ENCODE measurements around the gene ZNF106.

DNA sequence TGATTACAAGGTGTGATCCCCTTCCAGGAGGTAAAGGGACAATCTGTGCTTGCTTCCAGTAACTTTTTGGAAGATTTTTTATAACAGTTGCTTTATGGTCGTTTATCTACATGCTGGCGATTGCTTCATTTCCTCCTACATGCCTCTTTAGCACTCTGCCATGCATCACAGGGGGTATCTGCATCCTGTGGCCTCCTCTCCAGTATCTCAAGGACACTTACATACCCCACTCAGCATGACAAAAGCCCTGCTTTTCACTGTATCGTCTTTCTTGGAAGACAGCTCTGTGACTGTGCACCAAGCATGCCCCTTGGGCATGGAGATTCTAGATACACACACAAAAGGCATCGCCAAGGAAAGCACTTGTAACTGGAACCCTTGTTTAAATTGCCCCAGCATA is 106.3 kb downstream of the ZNF106 start:
- no peak for TF ChIP-seq CTCF (IDR thresholded peaks at IDR 0.05)
- no peak for TF ChIP-seq POLR2AphosphoS5 (IDR thresholded peaks at IDR 0.05; ENCODE audit: insufficient read depth in 1 of 2, low read depth in 1 of 2)
- no peak for TF ChIP-seq POLR2A (IDR thresholded peaks at IDR 0.05)

All from vagina (tissue), 2 donors.